Loucy (cell line): ENCODE measurements around the gene ARL5A.

Experiments
- H2AFZ ChIP-seq: fragments of 200-600 bp; sonication (generic); 2 replicates; pipeline ENCODE4 v1.6.0; 2016; ENCODE audit warnings: antibody characterized with exemption, mild to moderate bottlenecking, low read length, moderate library complexity
- H3F3A ChIP-seq: fragments of 200-600 bp; 2 replicates; pipeline ENCODE4 v1.6.0; 2016; ENCODE audit warnings: antibody characterized with exemption, low read depth, mild to moderate bottlenecking
- H3K27me3 ChIP-seq: fragments of 200-600 bp; sonication (generic); 2 replicates; pipeline ENCODE4 v1.6.1; 2014; ENCODE audit warnings: low read length, mild to moderate bottlenecking; ENCODE audit not compliant: insufficient read depth, poor library complexity, severe bottlenecking
- H3K36me3 ChIP-seq: fragments of 200-600 bp; sonication (generic); 2 replicates; pipeline ENCODE4 v1.6.1; 2016; ENCODE audit warnings: low read length; ENCODE audit not compliant: insufficient read depth
- H3K4me1 ChIP-seq: fragments of 200-600 bp; sonication (generic); 2 replicates; pipeline ENCODE4 v1.5.1; 2014; ENCODE audit warnings: low read length, mild to moderate bottlenecking; ENCODE audit not compliant: insufficient read depth, poor library complexity, severe bottlenecking
- H3K4me2 ChIP-seq: fragments of 200-600 bp; sonication (generic); 2 replicates; pipeline ENCODE4 v1.6.0; 2014; ENCODE audit warnings: antibody characterized with exemption, low read length, low read depth, mild to moderate bottlenecking; ENCODE audit not compliant: poor library complexity, severe bottlenecking
- H3K4me3 ChIP-seq: fragments of 200-600 bp; sonication (generic); 2 replicates; pipeline ENCODE4 v1.5.1; 2014; ENCODE audit warnings: low read length, mild to moderate bottlenecking, mixed read lengths; ENCODE audit not compliant: poor library complexity, severe bottlenecking
- H3K79me2 ChIP-seq: fragments of 200-600 bp; sonication (generic); 2 replicates; pipeline ENCODE4 v1.6.1; 2014; ENCODE audit warnings: low read length; ENCODE audit not compliant: insufficient read depth
- H3K9ac ChIP-seq: fragments of 200-600 bp; sonication (generic); 2 replicates; pipeline ENCODE4 v1.6.0; 2014; ENCODE audit warnings: mild to moderate bottlenecking, low read depth, low read length, moderate library complexity; ENCODE audit not compliant: poor library complexity, severe bottlenecking
- H3K9me2 ChIP-seq: fragments of 200-600 bp; sonication (generic); replicated peaks from 2 replicates; pipeline ENCODE4 v1.6.1; 2016; ENCODE audit warnings: low read depth, low read length, mixed read lengths
- H3K9me3 ChIP-seq: fragments of 200-600 bp; sonication (generic); 2 replicates; pipeline ENCODE4 v1.6.1; 2014; ENCODE audit warnings: mild to moderate bottlenecking, antibody characterized with exemption, low read length, low read depth; ENCODE audit not compliant: insufficient read depth
- H4K20me1 ChIP-seq: fragments of 200-600 bp; sonication (generic); 2 replicates; pipeline ENCODE4 v1.6.0; 2014; ENCODE audit warnings: antibody characterized with exemption, low read length, mild to moderate bottlenecking; ENCODE audit not compliant: insufficient read depth, poor library complexity, severe bottlenecking
- CTCF ChIP-seq: fragments of 200-600 bp; sonication (generic); conservative IDR thresholded peaks from 2 replicates; pipeline ENCODE4 v1.5.1; 2014; ENCODE audit warnings: mild to moderate bottlenecking, antibody characterized with exemption, low read length
- EZH2phosphoT487 ChIP-seq: fragments of 200-600 bp; IDR thresholded peaks from 2 replicates; pipeline ENCODE4 v1.6.1; 2018; ENCODE audit warnings: antibody characterized with exemption, mild to moderate bottlenecking, moderate library complexity, borderline replicate concordance

ARL5A gene

GRCh38 chr2:151765760-151766410 lies 62.3 kb downstream of the ARL5A start:
- H3K79me2 ChIP-seq, result no peaks in the 10 kb centered on the region
- peak overlapping the region; percentile 69 for H2AFZ ChIP-seq
- no peaks in the 10 kb centered on the region for H4K20me1 ChIP-seq
- no peaks in the 10 kb centered on the region for H3K36me3 ChIP-seq
- peak overlapping the region; percentile 40 for H3K4me2 ChIP-seq
- no peaks in the 10 kb centered on the region for H3K9me2 ChIP-seq
- TF ChIP-seq CTCF (no peak), EZH2phosphoT487 (no peak)
- no peak overlapping the region for H3K9ac ChIP-seq
- H3K4me1 ChIP-seq, result peaks cover 26% of the 10 kb centered on the region
- no peaks in the 10 kb centered on the region for H3F3A ChIP-seq
- H3K27me3 ChIP-seq, result no peaks in the 10 kb centered on the region
- H3K9me3 ChIP-seq, result no peaks in the 10 kb centered on the region
- no peak overlapping the region for H3K4me3 ChIP-seq

DNA sequence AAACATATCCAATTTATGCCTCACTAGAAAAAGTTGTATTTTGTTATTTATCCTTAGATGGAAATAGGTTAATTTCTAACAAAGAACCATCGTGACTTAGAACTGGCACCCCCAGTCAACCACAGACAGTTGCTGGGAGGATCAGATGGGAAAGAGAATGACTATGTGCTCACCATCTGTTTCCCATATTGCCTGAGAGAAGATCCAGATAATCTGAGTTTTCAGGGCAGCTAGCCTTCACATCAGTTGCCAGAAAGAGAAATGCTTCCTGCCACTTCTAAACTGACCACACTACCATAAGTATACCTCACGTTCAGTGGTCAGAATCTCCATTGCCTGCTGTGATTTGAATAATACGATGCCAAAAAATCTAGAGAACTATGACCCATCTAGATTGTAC lies 65.5 kb downstream of the ARL5A start:
- no peaks in the 10 kb centered on the region for H3K9me2 ChIP-seq
- peaks cover 26% of the 10 kb centered on the region for H3K4me1 ChIP-seq
- no peaks in the 10 kb centered on the region for H3F3A ChIP-seq
- no peaks in the 10 kb centered on the region for H3K79me2 ChIP-seq
- no peaks in the 10 kb centered on the region for H3K9me3 ChIP-seq
- H2AFZ ChIP-seq, result no peak overlapping the region
- no peak overlapping the region for H3K9ac ChIP-seq
- H4K20me1 ChIP-seq, result no peaks in the 10 kb centered on the region
- no peak overlapping the region for H3K4me3 ChIP-seq
- no peak overlapping the region for H3K4me2 ChIP-seq
- no peaks in the 10 kb centered on the region for H3K36me3 ChIP-seq
- no peak for TF ChIP-seq EZH2phosphoT487
- TF ChIP-seq CTCF, result no peak
- no peaks in the 10 kb centered on the region for H3K27me3 ChIP-seq

GRCh38 chr2:151761687-151762086 lies 66.5 kb downstream of the ARL5A start:
- Histone ChIP-seq H3K4me2 (no peak overlapping the region), H3K27me3 (no peaks in the 10 kb centered on the region), H3K4me3 (no peak overlapping the region), H3F3A (no peaks in the 10 kb centered on the region), H3K79me2 (no peaks in the 10 kb centered on the region), H4K20me1 (no peaks in the 10 kb centered on the region), H3K9ac (no peak overlapping the region), H2AFZ (no peak overlapping the region), H3K9me2 (no peaks in the 10 kb centered on the region), H3K36me3 (no peaks in the 10 kb centered on the region), H3K9me3 (no peaks in the 10 kb centered on the region), H3K4me1 (peaks cover 16% of the 10 kb centered on the region)
- TF ChIP-seq CTCF (no peak), EZH2phosphoT487 (no peak)
